Endothelial cell of umbilical vein (primary cell): ENCODE results near the gene CCDC85A. TPM values are rescaled to one million over a fixed set of nuclear protein-coding genes. Genes with fewer than 3 reads are reported as not detected.

Experiments used
- BruUV-seq: library from RNA; stranded (reverse); fragments of 400-500 nt; replicated peaks from 2 replicates; lab custom pipeline; 2021; lab: Mats Ljungman, UMichigan
- CTCF ChIA-PET: fragments of 300-600, 350-600 bp; sonication (Branson Sonifier 250); formaldehyde crosslinking; loops from one replicate; lab custom pipeline; 2021; ENCODE audit warnings: antibody characterized with exemption, inconsistent platforms; lab: Charles Lee
- POLR2A ChIA-PET: fragments of 300-600, 350-600 bp; sonication (Branson Sonifier 250); formaldehyde crosslinking; loops from one replicate; lab custom pipeline; 2021; ENCODE audit warnings: antibody characterized with exemption, inconsistent platforms; lab: Charles Lee
- DNase-seq: peaks from one replicate; pipeline ENCODE4 v3.0.0-alpha.2; 2011; ENCODE audit warnings: low read depth, low spot score
- FAIRE-seq: peaks from 2 replicates; lab custom pipeline; 2011; peaks lifted over from hg19 to GRCh38; lab: Jason Lieb, UNC
- H2AFZ ChIP-seq: 2 replicates; pipeline ENCODE4 v1.6.0; 2012; ENCODE audit warnings: low read depth, low read length, control low read depth, inconsistent platforms
- H3K27ac ChIP-seq: 2 replicates; pipeline ENCODE4 v1.5.1; 2011; ENCODE audit warnings: low read depth, mild to moderate bottlenecking, control low read depth, low read length, moderate library complexity; ENCODE audit not compliant: insufficient read depth
- H3K27me3 ChIP-seq, 2 experiments: 2 replicates each; pipeline versions ENCODE4 v1.6.0 to v1.6.1; 2011; ENCODE audit warnings: low read length in 2 of 2, mixed read lengths in 1 of 2; ENCODE audit not compliant: control insufficient read depth in 2 of 2, insufficient read depth in 2 of 2
- H3K36me3 ChIP-seq, 2 experiments: 2 replicates in 1 of 2; 3 replicates in 1 of 2; pipeline ENCODE4 v1.5.1; 2011; ENCODE audit warnings: low read length in 2 of 2, mild to moderate bottlenecking in 1 of 2, moderate library complexity in 1 of 2; ENCODE audit not compliant: control insufficient read depth in 2 of 2, insufficient read depth in 2 of 2; ENCODE audit errors: extremely low read depth in 1 of 2
- H3K4me1 ChIP-seq: 3 replicates; pipeline ENCODE4 v1.5.1; 2011; ENCODE audit warnings: mild to moderate bottlenecking, low read length; ENCODE audit not compliant: control insufficient read depth, insufficient read depth; ENCODE audit errors: extremely low read depth
- H3K4me2 ChIP-seq: 2 replicates; pipeline ENCODE4 v1.6.1; 2011; ENCODE audit warnings: low read length, control low read depth, mixed read lengths; ENCODE audit not compliant: insufficient read depth
- H3K4me3 ChIP-seq, 3 experiments: fragments of 200-600 bp in 1 of 3; sonication (generic), shearing (Covaris generic) in 1 of 3; replicated peaks in 1 of 3; 2 replicates each; pipeline ENCODE4 v1.5.1; 2011 to 2016; ENCODE audit warnings: control low read depth in 3 of 3, low read length in 3 of 3, mild to moderate bottlenecking in 2 of 3, inconsistent platforms in 1 of 3, low read depth in 1 of 3, moderate library complexity in 1 of 3; ENCODE audit not compliant: insufficient read depth in 1 of 3
- H3K79me2 ChIP-seq: 2 replicates; pipeline ENCODE4 v1.6.0; 2012; ENCODE audit warnings: low read length, inconsistent platforms; ENCODE audit not compliant: control insufficient read depth, insufficient read depth
- H3K9ac ChIP-seq: replicated peaks from 2 replicates; pipeline ENCODE3; 2011; ENCODE audit warnings: low read length, control low read depth; ENCODE audit not compliant: insufficient read depth; ENCODE audit errors: extremely low read depth
- H3K9me1 ChIP-seq: replicated peaks from 3 replicates; pipeline ENCODE4 v1.6.0; 2011; ENCODE audit warnings: mild to moderate bottlenecking, low read length; ENCODE audit not compliant: control insufficient read depth, insufficient read depth; ENCODE audit errors: extremely low read depth
- H3K9me3 ChIP-seq: replicated peaks from 2 replicates; pipeline ENCODE4 v1.5.1; 2012; ENCODE audit warnings: low read length, inconsistent platforms; ENCODE audit not compliant: control insufficient read depth, insufficient read depth
- H4K20me1 ChIP-seq: replicated peaks from 2 replicates; pipeline ENCODE3; 2011; ENCODE audit warnings: mild to moderate bottlenecking, low read length; ENCODE audit not compliant: control insufficient read depth, insufficient read depth; ENCODE audit errors: extremely low read depth
- CTCF ChIP-seq, 2 donors: IDR thresholded peaks; 1 replicate in 1 of 2; 2 replicates in 1 of 2; pipeline ENCODE4 v1.5.1; 2011; ENCODE audit warnings: low read length in 2 of 2, mild to moderate bottlenecking in 2 of 2, moderate library complexity in 2 of 2, control low read depth in 1 of 2, inconsistent platforms in 1 of 2, low read depth in 1 of 2; ENCODE audit not compliant: insufficient read depth in 1 of 2; ENCODE audit errors: extremely low read depth in 1 of 2
- EZH2 ChIP-seq: IDR thresholded peaks from 2 replicates; pipeline ENCODE4 v1.6.1; 2012; ENCODE audit warnings: borderline replicate concordance, low read depth, mild to moderate bottlenecking, moderate library complexity, low read length, inconsistent platforms; ENCODE audit not compliant: severe bottlenecking
- FOS ChIP-seq: IDR thresholded peaks from 2 replicates; pipeline ENCODE4 v1.6.1; 2011; ENCODE audit warnings: mild to moderate bottlenecking, low read length, moderate library complexity, borderline replicate concordance; ENCODE audit not compliant: insufficient read depth
- GATA2 ChIP-seq: IDR thresholded peaks from 2 replicates; pipeline ENCODE4 v1.7.0; 2011; ENCODE audit warnings: low read depth, mild to moderate bottlenecking, moderate library complexity, mixed read lengths, low read length; ENCODE audit not compliant: insufficient read length, insufficient read depth
- JUN ChIP-seq: IDR thresholded peaks from 2 replicates; pipeline ENCODE4 v1.6.1; 2011; ENCODE audit warnings: borderline replicate concordance, low read depth; ENCODE audit not compliant: insufficient read length, insufficient read depth
- MYC ChIP-seq: IDR thresholded peaks from one replicate; pipeline ENCODE4 v1.6.1; 2011; ENCODE audit warnings: mild to moderate bottlenecking, low read depth, low read length
- POLR2A ChIP-seq: IDR thresholded peaks from 2 replicates; pipeline ENCODE4 v1.6.1; 2012; ENCODE audit warnings: low read depth, mild to moderate bottlenecking, control low read depth, low read length
- POLR2AphosphoS5 ChIP-seq: IDR thresholded peaks from 2 replicates; pipeline ENCODE4 v1.6.1; 2012; ENCODE audit warnings: low read depth, mild to moderate bottlenecking, control low read depth, low read length, moderate library complexity; ENCODE audit not compliant: insufficient read depth
- dilution Hi-C: fragments of 300-500 bp; cut with MboI; formaldehyde crosslinking; loops from one replicate; pipeline ENCODE4 v1.15.0; 2019; ENCODE audit warnings: low sequenced_read_pairs; ENCODE audit not compliant: extremely low pct_ligation_motif_present
- intact Hi-C: fragments of 100-400 bp; cut with micrococcal nuclease; formaldehyde crosslinking; loops from one replicate; pipeline ENCODE4 v1.10.0; 2022
- polyA plus RNA-seq, 4 experiments: library from polyadenylated mRNA; depleted of rRNA in 3 of 4; stranded (reverse) in 3 of 4; unstranded in 1 of 4; fragments of >200 nt; gene quantifications; 2 replicates each; pipeline versions ENCODE4 v1.2.1 to v1.2.3, GENCODE V29; 2011 to 2012; ENCODE audit warnings: missing spikeins in 1 of 4
- total RNA-seq: library from RNA; stranded (reverse); gene quantifications from 2 replicates; pipeline ENCODE4 v1.2.3, GENCODE V29; 2021
- TF ChIP-seq, protein P1 (sequence below): IDR thresholded peaks from 2 replicates; pipeline ENCODE4 v1.6.1; 2011; ENCODE audit not compliant: insufficient read depth, insufficient read length

CCDC85A gene
- total and polyA plus RNA-seq, 2 donors (not counting 3 experiments of a cell fraction or from before 2014, with no cell fraction given), result 5.1 to 10.4 TPM

DNA sequence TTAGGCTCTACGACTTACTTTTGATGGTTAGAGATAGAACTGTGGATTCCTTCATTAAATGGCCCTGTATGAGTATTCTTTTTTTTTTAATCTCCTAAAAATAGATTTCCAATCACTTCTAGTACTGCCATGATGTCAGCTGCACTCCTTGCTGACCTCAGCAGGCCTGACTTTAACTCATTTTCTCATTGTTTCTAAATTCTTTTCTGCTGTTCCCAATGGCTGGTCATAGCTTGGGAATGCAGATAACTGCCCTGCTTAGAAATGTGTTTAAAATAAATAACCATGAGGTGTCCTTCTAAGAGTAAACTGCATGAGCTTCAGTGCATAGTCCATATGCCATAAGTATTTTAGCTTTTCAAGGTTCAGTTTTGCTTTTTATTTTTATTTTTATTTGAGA is 15.7 kb downstream of the CCDC85A start:
- Histone ChIP-seq H3K4me3 (no peak overlapping the region), H4K20me1 (no peaks in the 10 kb centered on the region), H2AFZ (no peak overlapping the region), H3K9me1 (no peaks in the 10 kb centered on the region), H3K9ac (no peak overlapping the region), H3K9me3 (no peaks in the 10 kb centered on the region), H3K4me2 (no peak overlapping the region), H3K79me2 (peaks cover 2% of the 10 kb centered on the region), H3K36me3 (no peaks in the 10 kb centered on the region), H3K27me3 (no peaks in the 10 kb centered on the region), H3K4me1 (peaks cover 17% of the 10 kb centered on the region), H3K27ac (no peak overlapping the region)
- POLR2A ChIA-PET, result interaction anchor here (0.6 kb wide), 1 partner anchor 626 kb away, joined by 7 read pairs; no protein-coding TSS in a partner anchor
- dilution Hi-C loops (no loop called here), intact Hi-C loops (loop anchor here (5.0 kb wide), 1 partner anchor 248 kb away; no protein-coding TSS in a partner anchor)
- FAIRE-seq (no peak), DNase-seq (peak; percentile 10)
- CTCF ChIA-PET, result interaction anchor here (0.9 kb wide), 1 partner anchor 550 kb away, joined by 3 read pairs; no protein-coding TSS in a partner anchor
- no TSS peak for BruUV-seq
- TF ChIP-seq FOS, result no peak
- TF ChIP-seq, protein P1, sequence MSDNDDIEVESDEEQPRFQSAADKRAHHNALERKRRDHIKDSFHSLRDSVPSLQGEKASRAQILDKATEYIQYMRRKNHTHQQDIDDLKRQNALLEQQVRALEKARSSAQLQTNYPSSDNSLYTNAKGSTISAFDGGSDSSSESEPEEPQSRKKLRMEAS, result no peak
- TF ChIP-seq POLR2AphosphoS5, result no peak
- no peak for TF ChIP-seq MYC
- no peak for TF ChIP-seq EZH2
- TF ChIP-seq CTCF (IDR thresholded peaks at IDR 0.05; ENCODE audit: extremely low read depth in 1 of 2, insufficient read depth in 1 of 2, low read depth in 1 of 2, low read length in 2 of 2), result no peak
- no peak for TF ChIP-seq GATA2
- TF ChIP-seq POLR2A, result no peak
- no peak for TF ChIP-seq JUN
